ENCODE data around the gene RS1. TPM values are rescaled to one million over a fixed set of nuclear protein-coding genes. Genes with fewer than 3 reads are reported as not detected.

The RS1 gene
- total and polyA plus RNA-seq, 2 of the 13 experiments (the other 11 are each of a cell fraction or from before 2014, with no cell fraction given), result not detected

DNA sequence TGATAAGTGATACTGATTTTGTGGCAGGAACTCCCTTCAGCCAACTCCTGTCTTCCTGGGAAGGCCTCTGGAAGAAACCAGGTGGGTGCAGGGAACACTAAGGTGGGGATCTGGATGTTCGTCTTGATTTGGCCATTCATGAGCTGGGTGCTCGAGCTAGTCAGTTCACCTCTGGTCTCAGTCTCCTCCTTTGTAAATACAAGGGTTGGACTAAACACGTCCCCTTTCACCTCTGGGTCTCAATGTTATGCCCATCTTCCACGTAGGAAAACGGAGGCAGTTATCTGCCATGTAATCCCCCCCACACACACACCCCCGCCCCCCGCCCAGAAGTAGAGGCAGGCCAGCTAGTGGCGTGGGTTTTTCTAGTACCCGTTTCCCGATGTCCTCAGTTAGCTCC is 4.1 kb upstream of the RS1 start:
- Histone ChIP-seq H3K79me2 (ENCODE audit: insufficient read depth, low read length) (no peaks in the 10 kb centered on the region), H3K4me3 (replicated peaks in 1 of 3; ENCODE audit: insufficient read depth in 1 of 3, low read depth in 2 of 3, low read length in 3 of 3) (peak overlapping the region; percentile 50 to 78 (median 72)), H2AFZ (ENCODE audit: low read length) (no peak overlapping the region), H3K4me2 (ENCODE audit: low read depth, low read length) (peak overlapping the region; percentile 88), H4K20me1 (ENCODE audit: insufficient read depth, low read length) (no peaks in the 10 kb centered on the region), H3K27me3 (ENCODE audit: control insufficient read depth in 1 of 2, insufficient read depth in 2 of 2, low read length in 2 of 2) (no peaks in the 10 kb centered on the region), H3K27ac (ENCODE audit: extremely low read length, insufficient read depth, low read length) (no peak overlapping the region), H3K9ac (ENCODE audit: insufficient read depth, low read depth, low read length) (peak overlapping the region; percentile 46), H3K9me3 (ENCODE audit: low read length) (no peaks in the 10 kb centered on the region), H3K36me3 (replicated peaks in 1 of 2; ENCODE audit: control insufficient read depth in 1 of 2, insufficient read depth in 2 of 2, low read length in 2 of 2) (no peaks in the 10 kb centered on the region), H3K4me1 (ENCODE audit: insufficient read depth, low read length) (peaks cover 13% of the 10 kb centered on the region)
- TF ChIP-seq ZNF841 (CRISPR knock-in tag; IDR thresholded peaks at IDR 0.05; ENCODE audit: borderline replicate concordance) (no peak), ZNF629 (CRISPR knock-in tag; conservative IDR thresholded peaks at IDR 0.05) (peak; percentile 73)
- BruUV-seq (replicated peaks), result no TSS peak
- intact Hi-C loops (cut with micrococcal nuclease; ENCODE audit: unreplicated experiment), result loop anchor here (5.0 to 10.0 kb wide), 2 partner anchors 211 to 281 kb away; no protein-coding TSS in a partner anchor
- 0% methylated on average over 3 of the region's 10 CpGs for WGBS (ENCODE audit: low lambda C conversion rate)
- in situ Hi-C loops (cut with HindIII; ENCODE audit: extremely low pct_ligation_motif_present, low pct_unique_long_range_greater_than_20kb), result loop anchor here (10.0 kb wide), 1 partner anchor 251 kb away; the partner anchor contains the start of gene CDKL5
- FAIRE-seq, result peak; percentile 40
- ChIA-PET POLR2A (interaction anchor here (0.8 kb wide), 1 partner anchor 45 kb away, joined by 4 read pairs; no protein-coding TSS in a partner anchor), CTCF (ENCODE audit: low intra/inter-chr PET ratio, low total read pairs) (interaction anchor here (1.1 kb wide), 1 partner anchor 59 kb away, joined by 3 read pairs; no protein-coding TSS in a partner anchor)
- ATAC-seq, result peak; percentile 32
- DNase-seq (ENCODE audit: low spot score), result no peak

DNA sequence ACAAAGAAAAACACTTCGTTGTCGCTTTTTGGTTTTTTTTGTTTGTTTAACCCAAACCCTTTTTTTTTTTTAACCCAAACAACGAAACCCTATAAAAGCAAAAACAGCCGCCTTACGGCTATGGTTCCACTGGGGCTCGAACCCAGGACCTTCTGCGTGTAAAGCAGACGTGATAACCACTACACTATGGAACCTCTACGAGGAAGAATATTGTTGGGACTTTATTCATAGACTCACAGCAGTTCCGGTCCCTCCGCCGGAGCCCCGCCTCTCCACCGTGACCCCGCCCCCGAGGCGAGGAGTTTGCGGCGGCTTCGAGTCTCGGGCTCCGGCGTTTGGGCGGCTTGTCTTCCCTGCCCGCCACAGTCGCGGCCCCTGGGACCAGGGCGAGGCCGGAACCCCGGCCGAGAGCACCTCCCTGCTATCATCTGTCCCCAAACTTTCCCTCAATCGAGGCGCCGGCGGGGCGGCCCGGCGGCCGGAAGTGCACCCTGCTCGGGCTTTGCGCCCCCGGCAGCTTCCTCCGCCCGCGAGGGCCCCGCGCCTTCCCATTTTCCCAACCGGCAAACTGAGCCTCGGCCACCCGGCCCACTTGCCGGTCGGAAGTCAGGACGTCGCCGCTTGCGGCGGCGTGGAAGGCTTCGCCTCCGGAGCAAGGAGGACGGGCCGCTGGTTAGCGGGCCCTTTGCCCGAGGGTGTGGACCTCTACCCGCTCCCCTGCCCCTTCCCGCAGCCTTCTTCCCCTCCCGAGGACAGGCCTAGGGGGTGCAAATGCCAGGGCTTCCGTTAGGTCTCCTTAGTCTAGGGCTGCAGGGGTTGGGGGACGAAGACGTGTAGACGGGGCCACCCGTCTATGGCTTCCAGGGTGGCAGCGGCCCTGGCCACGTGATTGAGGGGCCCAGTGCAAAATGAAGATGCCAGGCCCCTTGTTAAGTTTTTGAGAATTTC is 3.2 kb upstream of the RS1 start:
- Histone ChIP-seq H3K9ac (ENCODE audit: insufficient read depth, low read depth, low read length) (peak overlapping the region; percentile 66), H3K4me3 (replicated peaks in 1 of 3; ENCODE audit: insufficient read depth in 1 of 3, low read depth in 2 of 3, low read length in 3 of 3) (peak overlapping the region; percentile 72 to 78 (median 75))
- intact Hi-C loops (cut with micrococcal nuclease; ENCODE audit: unreplicated experiment), result loop anchor here (5.0 to 10.0 kb wide), 3 partner anchors 43 to 280 kb away; no protein-coding TSS in a partner anchor
- TF ChIP-seq ZNF263 (CRISPR knock-in tag; IDR thresholded peaks at IDR 0.05) (no peak), TRIM24 (CRISPR knock-in tag; IDR thresholded peaks at IDR 0.05) (no peak), ZNF10 (CRISPR knock-in tag; IDR thresholded peaks at IDR 0.05; ENCODE audit: borderline replicate concordance, low read depth) (no peak), ZNF441 (CRISPR knock-in tag; IDR thresholded peaks at IDR 0.05; ENCODE audit: borderline replicate concordance) (no peak), SMAD9 (CRISPR knock-in tag; IDR thresholded peaks at IDR 0.05) (no peak)
- TF ChIP-seq, protein P1, sequence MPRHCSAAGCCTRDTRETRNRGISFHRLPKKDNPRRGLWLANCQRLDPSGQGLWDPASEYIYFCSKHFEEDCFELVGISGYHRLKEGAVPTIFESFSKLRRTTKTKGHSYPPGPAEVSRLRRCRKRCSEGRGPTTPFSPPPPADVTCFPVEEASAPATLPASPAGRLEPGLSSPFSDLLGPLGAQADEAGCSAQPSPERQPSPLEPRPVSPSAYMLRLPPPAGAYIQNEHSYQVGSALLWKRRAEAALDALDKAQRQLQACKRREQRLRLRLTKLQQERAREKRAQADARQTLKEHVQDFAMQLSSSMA (CRISPR knock-in tag; IDR thresholded peaks at IDR 0.05), result no peak
- TF ChIP-seq, protein P2, sequence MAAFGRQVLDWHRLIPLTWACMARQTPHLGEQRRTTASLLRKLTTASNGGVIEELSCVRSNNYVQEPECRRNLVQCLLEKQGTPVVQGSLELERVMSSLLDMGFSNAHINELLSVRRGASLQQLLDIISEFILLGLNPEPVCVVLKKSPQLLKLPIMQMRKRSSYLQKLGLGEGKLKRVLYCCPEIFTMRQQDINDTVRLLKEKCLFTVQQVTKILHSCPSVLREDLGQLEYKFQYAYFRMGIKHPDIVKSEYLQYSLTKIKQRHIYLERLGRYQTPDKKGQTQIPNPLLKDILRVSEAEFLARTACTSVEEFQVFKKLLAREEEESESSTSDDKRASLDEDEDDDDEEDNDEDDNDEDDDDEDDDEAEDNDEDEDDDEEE (CRISPR knock-in tag; IDR thresholded peaks at IDR 0.05), result no peak

More for the DNA sequence above, 3.2 kb upstream of the RS1 start:
- Histone ChIP-seq H3K36me3 (replicated peaks in 1 of 2; ENCODE audit: control insufficient read depth in 1 of 2, insufficient read depth in 2 of 2, low read length in 2 of 2) (no peaks in the 10 kb centered on the region), H3K27me3 (ENCODE audit: control insufficient read depth in 1 of 2, insufficient read depth in 2 of 2, low read length in 2 of 2) (no peaks in the 10 kb centered on the region), H4K20me1 (ENCODE audit: insufficient read depth, low read length) (no peaks in the 10 kb centered on the region), H3K4me2 (ENCODE audit: low read depth, low read length) (peak overlapping the region; percentile 88), H3K27ac (ENCODE audit: extremely low read length, insufficient read depth, low read length) (peak overlapping the region; percentile 57), H2AFZ (ENCODE audit: low read length) (no peak overlapping the region), H3K9me3 (ENCODE audit: low read length) (no peaks in the 10 kb centered on the region), H3K4me1 (ENCODE audit: insufficient read depth, low read length) (peaks cover 13% of the 10 kb centered on the region), H3K79me2 (ENCODE audit: insufficient read depth, low read length) (no peaks in the 10 kb centered on the region)
- FAIRE-seq (peak; percentile 79), DNase-seq (ENCODE audit: low spot score) (peak; percentile 58), ATAC-seq (peak; percentile 60)
- ChIA-PET POLR2A (no interaction called here), CTCF (ENCODE audit: low intra/inter-chr PET ratio, low total read pairs) (no interaction called here)
- BruUV-seq (replicated peaks), result no TSS peak
- in situ Hi-C loops (cut with HindIII; ENCODE audit: extremely low pct_ligation_motif_present, low pct_unique_long_range_greater_than_20kb), result loop anchor here (10.0 kb wide), 1 partner anchor 250 kb away; the partner anchor contains the start of gene CDKL5
- 0% methylated on average over 9 of the region's 74 CpGs for WGBS (ENCODE audit: low lambda C conversion rate)
